ENCODE data around the gene TTC34.
A peak's percentile ranks its signal among the peaks of the same experiment; 100 is the strongest.
"Not testable (repeated sequence)": the region's sequence is repeated elsewhere in the genome, so short reads cannot be mapped to it uniquely, and the experiment has no call there.

The TTC34 gene

GRCh38 chr1:2638466-2639115 is 162.9 kb downstream of the TTC34 start:
- no peak for DNase-seq

- DNase-seq, result no peak
These were observed 163.9 kb downstream of the TTC34 start for GRCh38 chr1:2637442-2638145.

GRCh38 chr1:2636733-2637132 is 164.8 kb downstream of the TTC34 start:
- DNase-seq, result no peak

- no peak for DNase-seq
These were observed 166.0 kb downstream of the TTC34 start for GRCh38 chr1:2635361-2636010.

GRCh38 chr1:2633936-2634491 is 167.5 kb downstream of the TTC34 start:
- DNase-seq, result no peak

GRCh38 chr1:2633366-2633935 is 168.0 kb downstream of the TTC34 start:
- no peak for DNase-seq

GRCh38 chr1:2632561-2633361 is 168.7 kb downstream of the TTC34 start, which contains the start of gene MMEL1:
TSS of gene MMEL1 (minus strand) at chr1:2633016. CDS start at chr1:2629484, 3,532 bp downstream.
- peak; percentile 50 for DNase-seq

GRCh38 chr1:2632051-2632430 is 169.5 kb downstream of the TTC34 start:
- DNase-seq, result no peak

- DNase-seq, result no peak
These were observed 170.1 kb downstream of the TTC34 start for GRCh38 chr1:2631136-2632050.

- DNase-seq, result no peak
These were observed 170.9 kb downstream of the TTC34 start for GRCh38 chr1:2630498-2631135.

GRCh38 chr1:2629627-2630497 is 171.6 kb downstream of the TTC34 start:
- DNase-seq, result no peak

- no peak for DNase-seq
These were observed 172.4 kb downstream of the TTC34 start for GRCh38 chr1:2628933-2629626.

GRCh38 chr1:2628191-2628932 is 173.1 kb downstream of the TTC34 start:
- DNase-seq, result no peak

- DNase-seq, result no peak
These were observed 173.7 kb downstream of the TTC34 start for GRCh38 chr1:2627746-2628145.

GRCh38 chr1:2625748-2626147 is 175.7 kb downstream of the TTC34 start:
- DNase-seq, result not testable (repeated sequence)

- DNase-seq, result no peak
These were observed 176.2 kb downstream of the TTC34 start for GRCh38 chr1:2625311-2625710.

- no peak for DNase-seq
These were observed 176.7 kb downstream of the TTC34 start for GRCh38 chr1:2624735-2625300.

Measured in NCI-H1436 (cell line).